ENCODE measurements around the gene ZNF579. TPM values are rescaled to one million over a fixed set of nuclear protein-coding genes. Genes with fewer than 3 reads are reported as not detected.

The ZNF579 gene
- total RNA-seq, 2 experiments from 2014 or later = 7.2 to 7.5 TPM

Other genes starting within 250 kb of the ZNF579 start
- gene KMT5C, start 241.0 kb downstream of the ZNF579 start, total RNA-seq = 10 to 100 TPM; 27.5 to 32.3 TPM
- under 1 TPM; 0.14 to 0.30 TPM for gene COX6B2, start 226.1 kb downstream of the ZNF579 start, total RNA-seq
- gene GARIN5B, start 217.6 kb downstream of the ZNF579 start, total RNA-seq = not detected
- under 1 TPM; 0.09 to 0.18 TPM for gene IL11, start 210.4 kb downstream of the ZNF579 start, total RNA-seq
- not detected for gene TMEM190, start 204.0 kb downstream of the ZNF579 start, total RNA-seq
- gene TMEM238, start 196.6 kb downstream of the ZNF579 start, total RNA-seq = 1 to 10 TPM; 5.9 to 6.3 TPM
- 1,000 to 10,000 TPM; 2,751 to 4,078 TPM for gene RPL28, start 194.9 kb downstream of the ZNF579 start, total RNA-seq
- 100 to 1,000 TPM; 228 to 342 TPM for gene UBE2S, start 173.1 kb downstream of the ZNF579 start, total RNA-seq
- not detected for gene SHISA7, start 137.5 kb downstream of the ZNF579 start, total RNA-seq
- gene ISOC2, start 119.2 kb downstream of the ZNF579 start, total RNA-seq = 10 to 100 TPM; 24.3 to 28.0 TPM
- not detected for gene C19orf85, start 116.1 kb downstream of the ZNF579 start, total RNA-seq
- 1 to 10 TPM; 5.6 to 6.8 TPM for gene ZNF628, start 104.2 kb downstream of the ZNF579 start, total RNA-seq
- gene NAT14, start 95.7 kb downstream of the ZNF579 start, total RNA-seq = 10 to 100 TPM in 1 of 2 experiments, 1 to 10 TPM in 1; 8.2 to 14.8 TPM
- under 1 TPM; 0.32 to 0.34 TPM for gene SSC5D, start 92.4 kb downstream of the ZNF579 start, total RNA-seq
- not detected for gene SBK2, start 43.7 kb downstream of the ZNF579 start, total RNA-seq
- gene SBK3, start 35.3 kb downstream of the ZNF579 start, total RNA-seq = not detected
- 10 to 100 TPM; 13.6 to 14.7 TPM for gene FIZ1, start 18.7 kb upstream of the ZNF579 start, total RNA-seq
- gene ZNF524, start 19.4 kb upstream of the ZNF579 start, total RNA-seq = 10 to 100 TPM; 16.2 to 18.6 TPM
- 10 to 100 TPM; 11.4 to 12.1 TPM for gene ZNF865, start 24.8 kb upstream of the ZNF579 start, total RNA-seq
- 1 to 10 TPM; 3.2 to 4.3 TPM for gene ZNF784, start 43.7 kb upstream of the ZNF579 start, total RNA-seq
- 10 to 100 TPM; 24.2 to 35.6 TPM for gene ZNF580, start 60.2 kb upstream of the ZNF579 start, total RNA-seq
- gene ZNF581, start 62.8 kb upstream of the ZNF579 start, total RNA-seq = 10 to 100 TPM; 18.9 to 26.9 TPM
- gene CCDC106, start 67.4 kb upstream of the ZNF579 start, total RNA-seq = 1 to 10 TPM; 6.2 to 6.3 TPM
- gene U2AF2, start 74.2 kb upstream of the ZNF579 start, total RNA-seq = 100 to 1,000 TPM; 252 to 292 TPM
- 10 to 100 TPM; 32.5 to 37.1 TPM for gene EPN1, start 94.4 kb upstream of the ZNF579 start, total RNA-seq
- gene NLRP9, start 157.6 kb upstream of the ZNF579 start, total RNA-seq = not detected
- gene RFPL4A, start 178.2 kb upstream of the ZNF579 start, total RNA-seq = not detected
- gene RFPL4AL1, start 188.3 kb upstream of the ZNF579 start, total RNA-seq = not detected